Forelimb muscle (tissue), 1 donor: Measurements from ENCODE around the gene ZBTB14. TPM values are rescaled to one million over a fixed set of nuclear protein-coding genes. Genes with fewer than 3 reads are reported as not detected.

Source experiments
- DNase-seq: peaks from one replicate; pipeline ENCODE4 v3.0.0-alpha.2; 2013; ENCODE audit warnings: low read depth
- polyA plus RNA-seq: library from polyadenylated mRNA; unstranded; fragments of 120-200 nt; gene quantifications from one replicate; pipeline ENCODE4 v1.2.1, GENCODE V29; 2013; ENCODE audit not compliant: insufficient read length

Gene ZBTB14
- 9.2 TPM for polyA plus RNA-seq

- DNase-seq = peak; percentile 50
Observed at GRCh38 chr18:5295231-5295920, at the start of gene ZBTB14. Gene ZBTB14, minus strand, starts transcription at chr18:5295726. Its CDS starts 2,480 bp downstream, at chr18:5293246.

GRCh38 chr18:5339202-5339834 is 43.8 kb upstream of the ZBTB14 start:
- no peak for DNase-seq

GRCh38 chr18:5334456-5335075 is 39.0 kb upstream of the ZBTB14 start:
- DNase-seq = no peak

GRCh38 chr18:5318061-5318700 is 22.7 kb upstream of the ZBTB14 start:
- DNase-seq = no peak

GRCh38 chr18:5317186-5317585 is 21.7 kb upstream of the ZBTB14 start:
- no peak for DNase-seq

- DNase-seq = no peak
Observed at GRCh38 chr18:5315838-5316237, 20.3 kb upstream of the ZBTB14 start.

- DNase-seq = no peak
Observed at GRCh38 chr18:5311301-5311989, 15.9 kb upstream of the ZBTB14 start.

GRCh38 chr18:5309888-5310470 is 14.5 kb upstream of the ZBTB14 start:
- no peak for DNase-seq

- no peak for DNase-seq
Observed at GRCh38 chr18:5305835-5306234, 10.3 kb upstream of the ZBTB14 start.

GRCh38 chr18:5304232-5304631 is 8.7 kb upstream of the ZBTB14 start:
- DNase-seq = no peak

- DNase-seq = no peak
Observed at GRCh38 chr18:5303636-5304035, 8.1 kb upstream of the ZBTB14 start.

GRCh38 chr18:5302606-5303005 is 7.1 kb upstream of the ZBTB14 start:
- DNase-seq = no peak

GRCh38 chr18:5300476-5301010 is 5.0 kb upstream of the ZBTB14 start:
- DNase-seq = no peak

GRCh38 chr18:5298156-5298852 is 2.8 kb upstream of the ZBTB14 start:
- no peak for DNase-seq

- DNase-seq = no peak
Observed at GRCh38 chr18:5297597-5297996, 2.1 kb upstream of the ZBTB14 start.

- peak; percentile 71 for DNase-seq
Observed at GRCh38 chr18:5296706-5297320, 1.3 kb upstream of the ZBTB14 start.

GRCh38 chr18:5295981-5296705 is 617 bp upstream of the ZBTB14 start:
- peak; percentile 89 for DNase-seq

- peak; percentile 19 for DNase-seq
Observed at GRCh38 chr18:5294457-5295230, 882 bp downstream of the ZBTB14 start.

- DNase-seq = no peak
Observed at GRCh38 chr18:5294113-5294456, 1.4 kb downstream of the ZBTB14 start.
